ENCODE data around the gene SARDH.

Gene SARDH

GRCh38 chr9:133784731-133785561, 46.8 kb upstream of the SARDH start:
- no peak for TF ChIP-seq CTCF (IDR thresholded peaks at IDR 0.05; ENCODE audit: low read depth, low read length, missing control alignments)
- DNase-seq (ENCODE audit: extremely low read depth, low read depth): no peak
- no peak overlapping the region for H3K4me3 ChIP-seq (replicated peaks; ENCODE audit: low read depth, low read length)

GRCh38 chr9:133783331-133783731, 45.2 kb upstream of the SARDH start:
- DNase-seq (ENCODE audit: extremely low read depth, low read depth): no peak
- no peak overlapping the region for H3K4me3 ChIP-seq (replicated peaks; ENCODE audit: low read depth, low read length)
- TF ChIP-seq CTCF (IDR thresholded peaks at IDR 0.05; ENCODE audit: low read depth, low read length, missing control alignments): no peak

GRCh38 chr9:133782157-133783130, 44.3 kb upstream of the SARDH start:
- peak; percentile 27 for DNase-seq (ENCODE audit: extremely low read depth, low read depth)
- H3K4me3 ChIP-seq (replicated peaks; ENCODE audit: low read depth, low read length): no peak overlapping the region
- TF ChIP-seq CTCF (IDR thresholded peaks at IDR 0.05; ENCODE audit: low read depth, low read length, missing control alignments): peak; percentile 88

GRCh38 chr9:133781828-133782135, 43.6 kb upstream of the SARDH start:
- no peak for DNase-seq (ENCODE audit: extremely low read depth, low read depth)
- no peak overlapping the region for H3K4me3 ChIP-seq (replicated peaks; ENCODE audit: low read depth, low read length)
- TF ChIP-seq CTCF (IDR thresholded peaks at IDR 0.05; ENCODE audit: low read depth, low read length, missing control alignments): no peak

GRCh38 chr9:133780962-133781827, 43.0 kb upstream of the SARDH start:
- TF ChIP-seq CTCF (IDR thresholded peaks at IDR 0.05; ENCODE audit: low read depth, low read length, missing control alignments): no peak
- no peak overlapping the region for H3K4me3 ChIP-seq (replicated peaks; ENCODE audit: low read depth, low read length)
- no peak for DNase-seq (ENCODE audit: extremely low read depth, low read depth)

GRCh38 chr9:133780404-133780945, 42.3 kb upstream of the SARDH start:
- no peak overlapping the region for H3K4me3 ChIP-seq (replicated peaks; ENCODE audit: low read depth, low read length)
- TF ChIP-seq CTCF (IDR thresholded peaks at IDR 0.05; ENCODE audit: low read depth, low read length, missing control alignments): no peak
- no peak for DNase-seq (ENCODE audit: extremely low read depth, low read depth)

Measured in HFF-Myc (cell line).